Smooth muscle cell of bladder (primary cell): ENCODE measurements around the gene BTD. TPM values are rescaled to one million over a fixed set of nuclear protein-coding genes. Genes with fewer than 3 reads are reported as not detected.

ENCODE experiments used
- total RNA-seq: library from RNA; depleted of rRNA; stranded (reverse); fragments of >200 nt; gene quantifications from 2 replicates; pipeline ENCODE4 v1.2.3, GENCODE V29; 2014

Gene BTD
- total RNA-seq = 19.2 and 31.0 TPM in 2 replicates

DNA sequence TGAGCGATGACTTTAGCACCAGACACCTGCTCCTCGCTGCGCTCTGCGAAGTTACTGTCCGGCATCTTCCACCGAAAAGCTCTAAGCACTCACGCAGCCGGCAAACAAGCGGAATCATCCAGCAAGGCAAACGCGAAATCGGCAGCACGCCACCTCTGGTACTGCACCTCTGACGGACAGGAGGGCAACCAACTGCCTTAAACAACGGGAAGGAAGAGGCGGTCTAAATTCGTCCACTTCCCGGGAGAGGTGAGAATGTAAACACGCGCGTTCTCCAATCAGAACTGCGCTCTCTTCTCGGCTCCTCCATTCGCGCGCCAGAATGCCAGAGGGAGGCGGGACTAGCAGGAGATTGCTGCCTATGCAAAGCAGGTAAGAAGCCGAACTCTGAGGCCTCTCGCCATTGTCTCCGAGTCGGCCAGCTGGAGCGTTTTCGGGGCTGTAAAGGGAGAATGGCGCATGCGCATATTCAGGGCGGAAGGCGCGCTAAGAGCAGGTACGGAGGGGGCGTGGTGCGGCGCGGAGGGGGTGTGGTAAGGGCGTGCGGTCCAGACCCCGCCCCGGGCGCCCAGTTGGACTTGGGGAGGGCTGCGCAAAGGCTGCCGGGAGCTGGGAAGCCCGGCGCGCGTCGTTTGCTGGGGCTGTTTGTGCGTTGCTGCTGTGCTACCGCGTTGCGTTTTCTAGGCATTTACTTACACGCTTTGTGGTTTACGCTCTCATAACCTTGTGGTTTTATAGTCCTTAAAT lies at the start of gene BTD, which contains the start of gene HACL1:
BTD (plus strand) TSS at position 347 of the 747 bp plus-strand sequence. CDS start 33,695 bp downstream, outside the sequence.
HACL1 (minus strand) TSS at position 171 of the 747 bp plus-strand sequence; CDS start at position 65, 106 bp downstream.

Other genes with a start within 250 kb of the BTD start
- gene METTL6, start 174.2 kb upstream of the BTD start, total RNA-seq = 27.0 and 30.9 TPM in 2 replicates
- gene EAF1, start 174.1 kb upstream of the BTD start, total RNA-seq = 16.6 and 20.1 TPM in 2 replicates
- 0.28 and 0.46 TPM in 2 replicates for gene COLQ, start 80.0 kb upstream of the BTD start, total RNA-seq
- 19.4 and 22.0 TPM in 2 replicates for gene HACL1, start 176 bp upstream of the BTD start, total RNA-seq
- 131 and 178 TPM in 2 replicates for gene ANKRD28, start 196.2 kb downstream of the BTD start, total RNA-seq